ENCODE results near the gene CRABP1. TPM values are rescaled to one million over a fixed set of nuclear protein-coding genes. Genes with fewer than 3 reads are reported as not detected.

CRABP1 gene
- total RNA-seq, 2 donors from 2014 or later, result 103 TPM

DNA sequence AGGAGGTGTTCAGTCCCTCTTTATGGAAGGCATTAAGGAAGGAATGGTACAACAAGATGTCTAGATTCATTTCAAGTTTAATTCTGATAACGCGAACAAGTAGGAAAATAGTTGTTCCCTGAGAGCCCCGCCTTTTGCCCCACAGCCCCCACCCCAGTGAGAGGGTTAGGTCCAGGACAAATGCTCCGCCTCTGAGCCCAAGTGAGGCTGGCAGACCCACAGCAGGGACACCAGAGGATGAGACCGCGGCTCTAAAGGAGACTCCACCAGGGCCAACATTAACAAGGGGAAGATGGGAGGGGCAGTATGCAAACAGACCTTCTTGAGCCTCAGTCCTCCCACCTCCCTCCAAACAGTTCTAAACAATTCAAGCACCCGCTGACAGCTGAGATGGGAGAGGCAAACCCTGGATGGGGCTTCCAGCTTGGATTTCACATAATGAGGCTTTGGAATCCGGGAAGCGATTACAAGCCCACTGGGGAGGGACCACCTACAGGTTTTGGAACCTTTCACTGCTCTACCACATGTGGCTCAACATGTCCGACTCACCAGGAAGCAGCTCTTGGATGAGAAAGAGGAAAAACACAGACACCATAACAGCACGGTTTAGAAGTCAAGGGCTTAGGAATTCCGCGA is 54.9 kb downstream of the CRABP1 start:
- Histone ChIP-seq H3K9me3 (ENCODE audit: control insufficient read depth, low read length) (no peaks in the 10 kb centered on the region), H3K4me3 (ENCODE audit: low read length) (no peak overlapping the region), H3K27ac (ENCODE audit: low read depth, low read length) (no peak overlapping the region), H3K27me3 (ENCODE audit: control insufficient read depth, insufficient read depth, low read length, poor library complexity, severe bottlenecking) (no peaks in the 10 kb centered on the region), H3K4me1 (ENCODE audit: control insufficient read depth, insufficient read depth, low read length) (peaks cover 5% of the 10 kb centered on the region), H3K36me3 (ENCODE audit: control insufficient read depth, insufficient read depth, low read length) (no peaks in the 10 kb centered on the region), H3K9ac (ENCODE audit: extremely low read depth, low read length, poor library complexity, severe bottlenecking) (no peak overlapping the region)
- Mint-ChIP-seq H3K36me3 (ENCODE audit: low read depth) (no peaks in the 10 kb centered on the region), H3K9me3 (no peaks in the 10 kb centered on the region), H3K4me3 (no peak overlapping the region), H3K27me3 (ENCODE audit: insufficient read depth) (no peaks in the 10 kb centered on the region), H3K4me1 (peaks cover 39% of the 10 kb centered on the region), H3K27ac (peak overlapping the region; percentile 45)
- peak; percentile 90 for DNase-seq
- TF ChIP-seq, protein P1, sequence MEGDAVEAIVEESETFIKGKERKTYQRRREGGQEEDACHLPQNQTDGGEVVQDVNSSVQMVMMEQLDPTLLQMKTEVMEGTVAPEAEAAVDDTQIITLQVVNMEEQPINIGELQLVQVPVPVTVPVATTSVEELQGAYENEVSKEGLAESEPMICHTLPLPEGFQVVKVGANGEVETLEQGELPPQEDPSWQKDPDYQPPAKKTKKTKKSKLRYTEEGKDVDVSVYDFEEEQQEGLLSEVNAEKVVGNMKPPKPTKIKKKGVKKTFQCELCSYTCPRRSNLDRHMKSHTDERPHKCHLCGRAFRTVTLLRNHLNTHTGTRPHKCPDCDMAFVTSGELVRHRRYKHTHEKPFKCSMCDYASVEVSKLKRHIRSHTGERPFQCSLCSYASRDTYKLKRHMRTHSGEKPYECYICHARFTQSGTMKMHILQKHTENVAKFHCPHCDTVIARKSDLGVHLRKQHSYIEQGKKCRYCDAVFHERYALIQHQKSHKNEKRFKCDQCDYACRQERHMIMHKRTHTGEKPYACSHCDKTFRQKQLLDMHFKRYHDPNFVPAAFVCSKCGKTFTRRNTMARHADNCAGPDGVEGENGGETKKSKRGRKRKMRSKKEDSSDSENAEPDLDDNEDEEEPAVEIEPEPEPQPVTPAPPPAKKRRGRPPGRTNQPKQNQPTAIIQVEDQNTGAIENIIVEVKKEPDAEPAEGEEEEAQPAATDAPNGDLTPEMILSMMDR (conservative IDR thresholded peaks at IDR 0.05), result no peak
- WGBS, 2 experiments (ENCODE audit: insufficient coverage in 1 of 2, insufficient read length in 1 of 2), result 8 to 21% methylated on average over 6 to 13 of the region's 13 CpGs

DNA sequence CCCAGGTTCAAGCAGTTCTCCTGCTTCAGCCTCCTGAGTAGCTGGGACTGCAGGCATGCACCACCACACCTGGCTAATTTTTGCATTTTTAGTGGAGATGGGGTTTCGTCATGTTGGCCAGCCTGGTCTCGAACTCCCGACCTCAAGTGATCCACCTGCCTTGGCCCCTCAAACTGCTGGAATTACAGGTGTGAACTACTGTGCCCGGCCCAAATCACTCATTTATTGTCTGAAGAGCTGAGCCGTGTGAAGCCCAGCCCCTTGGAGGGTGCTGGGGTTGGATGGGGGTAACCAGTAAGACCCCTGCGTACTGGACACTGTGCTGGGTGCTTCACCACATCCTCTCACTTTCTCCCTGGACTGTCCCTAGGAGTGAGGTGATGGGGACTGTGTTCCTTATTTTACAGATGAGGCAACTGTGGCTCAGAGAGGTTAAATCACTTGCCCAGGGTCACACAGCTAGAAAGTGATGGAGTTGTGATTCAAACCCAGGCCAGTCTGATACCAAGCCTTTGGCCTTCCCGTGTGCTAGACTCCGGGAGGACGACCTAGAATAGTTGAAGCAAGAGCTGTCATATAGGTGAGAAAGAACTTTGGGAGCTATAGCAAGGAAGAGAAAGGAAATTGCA is 56.1 kb downstream of the CRABP1 start:
- no peaks in the 10 kb centered on the region for H3K27me3 Mint-ChIP-seq (ENCODE audit: insufficient read depth)
- H3K27ac Mint-ChIP-seq, result no peak overlapping the region
- H3K27ac ChIP-seq (ENCODE audit: low read depth, low read length), result no peak overlapping the region
- H3K4me3 ChIP-seq (ENCODE audit: low read length), result no peak overlapping the region
- no peaks in the 10 kb centered on the region for H3K9me3 Mint-ChIP-seq
- TF ChIP-seq, protein P1 (conservative IDR thresholded peaks at IDR 0.05), result no peak
- H3K36me3 ChIP-seq (ENCODE audit: control insufficient read depth, insufficient read depth, low read length), result no peaks in the 10 kb centered on the region
- H3K4me3 Mint-ChIP-seq, result no peak overlapping the region
- H3K4me1 ChIP-seq (ENCODE audit: control insufficient read depth, insufficient read depth, low read length), result peaks cover 5% of the 10 kb centered on the region
- no peaks in the 10 kb centered on the region for H3K36me3 Mint-ChIP-seq (ENCODE audit: low read depth)
- peaks cover 39% of the 10 kb centered on the region for H3K4me1 Mint-ChIP-seq
- WGBS, 2 experiments (ENCODE audit: insufficient coverage in 1 of 2, insufficient read length in 1 of 2), result 93 to 95% methylated on average over 7 to 8 of the region's 9 CpGs
- no peaks in the 10 kb centered on the region for H3K9me3 ChIP-seq (ENCODE audit: control insufficient read depth, low read length)
- no peak for DNase-seq
- H3K27me3 ChIP-seq (ENCODE audit: control insufficient read depth, insufficient read depth, low read length, poor library complexity, severe bottlenecking), result no peaks in the 10 kb centered on the region
- H3K9ac ChIP-seq (ENCODE audit: extremely low read depth, low read length, poor library complexity, severe bottlenecking), result no peak overlapping the region

DNA sequence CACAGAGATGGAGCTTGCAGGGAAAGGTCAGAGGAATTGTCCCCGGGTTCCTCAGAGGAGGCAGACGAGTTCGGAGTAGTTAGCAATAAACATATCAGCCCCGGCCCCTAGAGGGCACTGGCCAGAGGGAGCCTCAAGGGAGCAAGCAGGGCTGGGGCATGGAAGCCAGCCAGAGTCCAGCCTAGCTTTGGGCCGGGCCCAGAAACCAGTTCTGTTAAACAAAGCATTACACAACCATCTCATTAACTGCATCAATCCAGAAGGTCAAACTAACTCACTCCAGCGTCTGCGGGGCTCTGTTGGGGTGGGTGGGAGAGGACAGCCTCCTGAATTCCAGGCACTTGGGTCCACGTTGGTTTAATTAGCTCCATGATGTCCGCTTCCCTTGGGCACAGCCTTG is 56.8 kb downstream of the CRABP1 start:
- no peak overlapping the region for H3K27ac ChIP-seq (ENCODE audit: low read depth, low read length)
- no peaks in the 10 kb centered on the region for H3K36me3 ChIP-seq (ENCODE audit: control insufficient read depth, insufficient read depth, low read length)
- H3K9me3 ChIP-seq (ENCODE audit: control insufficient read depth, low read length), result no peaks in the 10 kb centered on the region
- no peaks in the 10 kb centered on the region for H3K27me3 ChIP-seq (ENCODE audit: control insufficient read depth, insufficient read depth, low read length, poor library complexity, severe bottlenecking)
- H3K4me3 Mint-ChIP-seq, result no peak overlapping the region
- TF ChIP-seq, protein P1 (conservative IDR thresholded peaks at IDR 0.05), result peak; percentile 72
- peak; percentile 87 for DNase-seq
- 90 to 100% methylated on average over 1 to 9 of the region's 9 CpGs for WGBS, 2 experiments (ENCODE audit: insufficient coverage in 1 of 2, insufficient read length in 1 of 2)
- no peak overlapping the region for H3K4me3 ChIP-seq (ENCODE audit: low read length)
- H3K4me1 Mint-ChIP-seq, result peaks cover 39% of the 10 kb centered on the region
- peaks cover 5% of the 10 kb centered on the region for H3K4me1 ChIP-seq (ENCODE audit: control insufficient read depth, insufficient read depth, low read length)
- no peaks in the 10 kb centered on the region for H3K27me3 Mint-ChIP-seq (ENCODE audit: insufficient read depth)
- no peaks in the 10 kb centered on the region for H3K36me3 Mint-ChIP-seq (ENCODE audit: low read depth)
- H3K27ac Mint-ChIP-seq, result no peak overlapping the region
- H3K9ac ChIP-seq (ENCODE audit: extremely low read depth, low read length, poor library complexity, severe bottlenecking), result no peak overlapping the region
- no peaks in the 10 kb centered on the region for H3K9me3 Mint-ChIP-seq
